Lower lobe of right lung (tissue), 2 donors: ENCODE results near the gene CCK. TPM values are rescaled to one million over a fixed set of nuclear protein-coding genes. Genes with fewer than 3 reads are reported as not detected.
A peak's percentile ranks its signal among the peaks of the same experiment; 100 is the strongest.

Experiments
- ATAC-seq, 2 donors: fragments of 200-7000 bp; cut with Tn5 transposase; one replicate each; pipeline ENCODE4 v1.9.1; 2020 to 2022; ENCODE audit warnings: mild to moderate bottlenecking in 2 of 2, moderate library complexity in 2 of 2
- DNase-seq: peaks from one replicate; pipeline ENCODE4 v3.0.0-alpha.2; 2020
- H3K27ac ChIP-seq: fragments of 200-600 bp; one replicate; pipeline ENCODE4 v1.8.0; 2022
- H3K27me3 ChIP-seq: fragments of 200-600 bp; one replicate; pipeline ENCODE4 v1.8.0; 2022; ENCODE audit warnings: low read depth
- H3K36me3 ChIP-seq: fragments of 200-600 bp; one replicate; pipeline ENCODE4 v1.8.0; 2022; ENCODE audit warnings: mild to moderate bottlenecking
- H3K4me1 ChIP-seq: fragments of 200-600 bp; one replicate; pipeline ENCODE4 v1.8.0; 2022
- H3K4me3 ChIP-seq: fragments of 200-600 bp; one replicate; pipeline ENCODE4 v1.8.0; 2022; ENCODE audit warnings: mild to moderate bottlenecking
- H3K9me3 ChIP-seq: fragments of 200-600 bp; one replicate; pipeline ENCODE4 v1.8.0; 2022
- CTCF ChIP-seq: fragments of 200-600 bp; IDR thresholded peaks from one replicate; pipeline ENCODE4 v1.8.0; 2022; ENCODE audit warnings: antibody characterized with exemption, mild to moderate bottlenecking
- intact Hi-C: fragments of 100-400 bp; cut with DNase I; formaldehyde crosslinking; loops from one replicate; pipeline ENCODE4 v1.11.0; 2022
- total RNA-seq: library from RNA; stranded (reverse); fragmentation: NEBNext Ultra II Directional; extraction: Animal tissue kit (Norgen Biotek cat#: 25700); gene quantifications from one replicate; pipeline ENCODE4 v1.2.1, GENCODE V29; 2021
- donor health status: DM: no; HTN: yes; CAD: no; lungs with severe emphysema.

CCK gene
- total RNA-seq, 1 donor from 2014 or later, result not detected

DNA sequence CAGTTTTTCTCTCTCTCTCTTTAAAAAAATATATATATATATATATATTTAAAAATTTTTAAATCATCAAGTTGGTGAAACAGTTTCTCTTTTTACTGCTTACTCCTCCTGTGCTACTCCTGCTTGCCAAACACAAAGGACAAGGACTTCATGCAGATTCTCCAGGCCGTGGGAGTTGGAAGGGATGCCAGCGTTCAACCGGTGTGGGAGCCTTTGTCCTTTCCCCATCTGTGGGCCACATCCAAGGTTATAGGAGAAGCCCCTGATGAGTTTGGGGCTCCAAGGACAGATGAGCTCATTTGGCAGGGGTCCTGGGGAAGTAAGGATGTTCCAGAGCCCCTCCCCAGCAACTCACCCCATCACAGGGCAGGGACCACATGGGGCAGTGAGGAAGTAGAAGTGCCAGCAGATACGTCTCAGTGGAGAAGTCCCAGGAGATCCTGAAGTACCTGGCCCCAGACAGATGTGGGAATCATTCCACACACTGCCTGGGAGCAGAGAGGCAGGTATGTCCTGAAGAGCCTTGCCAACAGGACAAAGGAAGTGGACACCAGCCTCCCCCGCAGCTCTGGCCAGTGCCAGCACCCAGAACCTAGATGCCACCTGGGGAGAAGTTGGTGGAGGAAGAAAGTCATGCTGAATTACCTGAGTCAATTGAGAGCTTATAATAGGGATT lies 36.6 kb downstream of the CCK start:
- peaks cover 14% of the 10 kb centered on the region for H3K36me3 ChIP-seq
- H3K9me3 ChIP-seq, result no peaks in the 10 kb centered on the region
- ATAC-seq (no peak), DNase-seq (no peak)
- TF ChIP-seq CTCF, result no peak
- no peaks in the 10 kb centered on the region for H3K27me3 ChIP-seq
- no peaks in the 10 kb centered on the region for H3K4me1 ChIP-seq
- no peak overlapping the region for H3K4me3 ChIP-seq
- no peak overlapping the region for H3K27ac ChIP-seq
- intact Hi-C loops, result no loop called here

- intact Hi-C loops, result no loop called here
- DNase-seq, result no peak
Measured at GRCh38 chr3:42228796-42229195, 37.2 kb downstream of the CCK start.

GRCh38 chr3:42226470-42227425 lies 39.2 kb downstream of the CCK start:
- DNase-seq, result no peak
- peak; percentile 28 to 51 for ATAC-seq
- no peak for TF ChIP-seq CTCF
- Histone ChIP-seq H3K36me3 (peaks cover 40% of the 10 kb centered on the region), H3K9me3 (no peaks in the 10 kb centered on the region), H3K27me3 (no peaks in the 10 kb centered on the region), H3K4me1 (no peaks in the 10 kb centered on the region), H3K27ac (no peak overlapping the region), H3K4me3 (no peak overlapping the region)
- intact Hi-C loops, result no loop called here

More at GRCh38 chr3:42228796-42229195, 37.2 kb downstream of the CCK start:
- Histone ChIP-seq H3K36me3 (peaks cover 20% of the 10 kb centered on the region), H3K4me1 (no peaks in the 10 kb centered on the region), H3K4me3 (no peak overlapping the region), H3K9me3 (no peaks in the 10 kb centered on the region), H3K27ac (no peak overlapping the region), H3K27me3 (no peaks in the 10 kb centered on the region)
- ATAC-seq, result no peak
- no peak for TF ChIP-seq CTCF

DNA sequence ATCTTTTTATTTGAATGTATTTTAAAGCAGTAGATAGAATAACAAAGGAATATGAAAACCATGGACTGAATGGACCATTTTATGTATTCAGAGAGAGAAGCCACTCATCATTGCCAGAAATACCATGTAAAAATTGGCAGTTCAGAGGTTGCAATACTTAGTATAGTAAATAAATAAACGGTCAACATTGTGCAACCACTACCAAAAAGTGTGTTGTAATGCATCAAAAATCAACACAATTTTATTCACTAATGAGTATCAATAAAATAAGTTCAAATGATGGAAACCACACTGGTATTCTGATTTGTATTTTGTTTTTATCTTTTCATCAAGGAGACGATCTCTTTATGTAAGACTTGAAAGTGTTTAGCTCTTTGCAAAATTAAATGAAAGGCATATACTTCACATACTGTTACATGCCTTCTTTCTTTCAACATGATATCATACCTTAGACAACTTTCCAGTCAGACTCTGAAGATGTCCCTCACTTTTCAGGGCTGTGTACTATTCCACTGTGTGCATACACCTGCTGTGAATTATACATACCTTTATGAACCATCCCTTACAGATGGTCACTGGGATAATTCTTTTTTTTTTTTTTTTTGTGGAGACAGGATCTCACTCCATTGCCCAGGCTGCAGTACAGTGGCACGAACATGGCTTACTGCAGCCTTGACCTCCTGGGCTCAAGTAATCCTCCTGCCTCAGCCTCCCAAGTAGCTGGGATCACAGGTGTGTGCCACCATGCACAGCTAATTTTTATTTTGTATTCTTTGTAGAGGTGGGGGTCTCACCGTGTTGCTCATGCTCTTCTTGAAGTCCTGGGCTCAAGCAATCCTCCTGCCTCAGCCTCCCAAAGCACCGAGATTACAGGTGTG lies 40.3 kb downstream of the CCK start:
- no peak for ATAC-seq

More for the DNA sequence above, 40.3 kb downstream of the CCK start:
- no peak overlapping the region for H3K27ac ChIP-seq
- intact Hi-C loops, result no loop called here
- no peaks in the 10 kb centered on the region for H3K4me1 ChIP-seq
- DNase-seq, result no peak
- TF ChIP-seq CTCF, result no peak
- H3K36me3 ChIP-seq, result peaks cover 50% of the 10 kb centered on the region
- H3K27me3 ChIP-seq, result no peaks in the 10 kb centered on the region
- no peaks in the 10 kb centered on the region for H3K9me3 ChIP-seq
- no peak overlapping the region for H3K4me3 ChIP-seq
